Measurements from ENCODE around the gene CLEC4G.

Gene CLEC4G

DNA sequence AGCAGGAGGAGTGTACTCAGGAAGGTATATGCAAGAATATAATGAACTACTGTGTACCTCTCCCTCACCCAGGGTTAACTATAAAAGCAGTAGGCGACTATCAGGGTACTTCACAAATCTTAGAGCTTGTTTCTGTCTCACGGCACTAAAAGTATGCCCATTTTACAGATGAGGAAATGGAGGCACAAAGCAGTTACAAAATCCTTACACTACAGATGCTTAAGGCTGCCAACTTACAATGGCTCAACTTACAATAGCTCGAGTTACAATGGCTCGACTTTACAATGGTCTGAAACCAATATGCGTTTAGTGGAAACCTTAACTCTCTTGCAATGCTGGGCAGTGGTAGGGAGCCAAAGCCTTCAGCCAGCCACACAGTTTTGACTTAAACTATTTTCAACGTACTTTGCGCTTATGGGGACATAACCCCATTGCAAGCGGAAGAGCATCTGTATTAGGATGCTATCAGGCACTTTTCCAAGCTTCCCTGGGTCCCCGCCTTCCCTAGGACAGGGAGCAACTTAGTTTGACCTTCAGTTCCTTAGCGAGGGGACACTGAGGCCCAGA, 34.1 kb downstream of the CLEC4G start:
- no peak for DNase-seq (ENCODE audit: low read depth in 2 of 2)

DNA sequence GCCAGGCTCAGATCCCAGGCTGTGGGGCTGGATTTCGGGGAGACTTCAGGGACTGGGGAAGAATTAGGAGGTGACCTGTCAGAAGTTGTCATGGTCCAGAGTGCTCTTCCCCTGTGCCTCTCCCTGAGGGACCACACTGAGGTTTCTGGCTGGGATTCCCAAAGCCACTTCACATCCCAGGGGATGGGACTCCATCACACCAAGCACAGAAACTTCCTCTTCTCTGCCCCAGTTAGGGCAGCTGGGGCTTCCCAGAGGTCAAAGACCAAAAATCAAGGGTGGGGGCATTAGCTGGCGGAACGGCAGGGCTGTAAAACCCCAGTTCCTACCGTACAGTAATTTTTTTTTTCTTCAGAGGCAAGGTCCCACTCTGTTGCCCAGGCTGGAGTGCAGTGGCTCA, 37.4 kb downstream of the CLEC4G start:
- no peak for DNase-seq (ENCODE audit: low read depth in 2 of 2)

DNA sequence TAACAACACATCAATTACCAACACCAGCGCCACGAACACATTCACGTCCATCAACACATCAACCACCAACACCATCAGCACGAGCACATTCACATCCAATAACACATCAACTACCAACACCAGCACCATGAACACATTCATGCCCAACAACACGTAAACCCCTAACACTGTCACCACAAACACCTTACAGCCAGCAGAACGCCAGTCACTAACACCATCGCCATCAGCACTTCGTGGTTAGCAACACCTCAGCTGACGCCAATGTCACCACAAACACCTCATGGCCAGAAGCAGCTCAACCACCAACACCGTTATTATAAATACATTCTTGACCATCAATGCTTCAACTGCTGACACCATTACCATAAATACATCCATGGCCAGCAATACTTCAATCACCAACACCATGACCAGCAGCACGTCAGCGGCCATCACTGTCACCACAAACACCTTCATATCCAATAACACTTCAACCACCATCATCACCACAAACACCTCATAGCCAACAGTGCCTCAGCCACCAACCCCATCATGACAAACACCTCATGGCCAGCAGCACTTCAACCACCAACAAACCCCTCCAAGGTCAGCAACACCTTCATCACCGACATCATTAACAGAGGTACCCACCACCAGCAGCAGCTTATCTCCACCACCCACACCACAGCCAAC, 39.4 kb downstream of the CLEC4G start:
- no peak for DNase-seq (ENCODE audit: low read depth in 2 of 2)

DNA sequence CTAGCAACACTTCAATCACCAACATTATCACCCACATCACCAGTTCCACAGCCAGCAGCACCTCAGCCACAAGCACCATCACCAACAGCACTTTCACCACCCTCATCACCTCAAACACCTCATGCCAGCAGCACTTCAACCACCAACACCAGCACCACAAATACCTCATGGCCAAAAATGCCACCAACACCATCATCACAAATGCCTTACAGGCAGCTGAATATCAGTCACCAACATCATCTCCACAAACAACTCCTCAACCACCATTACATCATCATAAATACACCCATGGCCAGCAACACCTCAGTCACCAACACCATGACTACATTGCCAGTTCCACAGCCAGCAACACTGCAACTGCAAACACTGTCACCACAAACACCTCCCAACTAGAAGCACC, 40.4 kb downstream of the CLEC4G start:
- DNase-seq (ENCODE audit: low read depth in 2 of 2), result no peak

DNA sequence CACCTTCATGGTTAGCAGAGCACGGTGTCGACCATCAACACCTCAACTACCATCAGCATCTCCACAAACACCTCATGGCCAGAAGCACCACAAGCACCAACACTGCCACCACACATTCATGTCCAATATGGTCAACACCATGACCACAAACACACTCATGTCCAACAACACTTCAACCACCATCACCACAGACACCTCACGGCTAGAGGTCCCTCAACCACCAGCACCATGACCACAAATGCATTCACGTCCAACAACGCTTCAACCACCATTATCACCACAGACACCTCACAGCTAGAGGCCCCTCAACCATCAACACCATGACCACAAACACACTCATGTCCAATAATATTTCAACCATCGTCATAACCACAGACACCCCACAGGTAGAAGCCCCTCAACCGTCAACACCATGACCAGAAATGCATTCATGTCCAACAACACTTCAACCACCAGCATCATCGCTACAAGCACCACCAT, 41.1 kb downstream of the CLEC4G start:
- DNase-seq (ENCODE audit: low read depth in 2 of 2), result no peak

DNA sequence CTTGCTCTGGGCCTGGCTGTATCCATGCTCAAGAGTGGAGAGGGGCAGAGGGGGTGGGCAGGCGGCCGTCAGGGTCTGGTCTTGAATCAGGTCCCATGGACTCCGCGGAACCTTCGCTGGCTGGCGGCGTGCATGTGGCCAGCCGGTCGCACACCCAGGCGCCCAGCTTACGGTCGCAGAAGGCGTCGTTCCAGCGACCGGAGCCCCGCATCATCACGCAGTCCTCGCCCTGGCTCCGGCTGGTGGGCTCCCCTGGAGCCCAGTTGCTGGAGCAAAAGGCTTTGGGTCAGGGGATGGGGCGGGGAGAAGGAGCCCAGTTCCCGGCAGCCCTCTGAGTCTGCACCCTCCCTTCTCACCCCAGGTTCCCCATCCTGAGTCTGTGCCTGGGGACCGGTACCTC, 42.7 kb downstream of the CLEC4G start:
- DNase-seq (ENCODE audit: low read depth in 2 of 2), result no peak

DNA sequence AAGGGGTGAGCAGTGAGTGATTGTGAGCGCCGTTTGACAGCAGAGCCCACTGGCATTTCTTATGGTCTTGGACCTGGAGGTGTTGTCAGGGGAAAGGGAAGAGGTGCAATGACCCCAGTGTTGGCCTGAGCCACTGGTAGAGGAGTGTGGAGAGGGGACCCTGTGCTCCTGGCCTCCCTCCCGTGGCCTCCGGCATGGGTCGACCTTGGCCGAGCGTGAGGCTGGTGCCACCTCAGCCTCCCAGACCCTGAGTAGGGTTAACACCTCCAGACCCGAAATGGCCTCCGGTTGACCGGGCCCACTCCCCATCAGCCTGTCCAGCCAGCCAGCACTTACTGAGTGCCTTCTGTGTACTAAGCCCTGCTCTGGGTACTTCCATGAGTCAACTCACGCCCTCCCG, 44.7 kb downstream of the CLEC4G start:
- no peak for DNase-seq (ENCODE audit: low read depth in 2 of 2)

DNA sequence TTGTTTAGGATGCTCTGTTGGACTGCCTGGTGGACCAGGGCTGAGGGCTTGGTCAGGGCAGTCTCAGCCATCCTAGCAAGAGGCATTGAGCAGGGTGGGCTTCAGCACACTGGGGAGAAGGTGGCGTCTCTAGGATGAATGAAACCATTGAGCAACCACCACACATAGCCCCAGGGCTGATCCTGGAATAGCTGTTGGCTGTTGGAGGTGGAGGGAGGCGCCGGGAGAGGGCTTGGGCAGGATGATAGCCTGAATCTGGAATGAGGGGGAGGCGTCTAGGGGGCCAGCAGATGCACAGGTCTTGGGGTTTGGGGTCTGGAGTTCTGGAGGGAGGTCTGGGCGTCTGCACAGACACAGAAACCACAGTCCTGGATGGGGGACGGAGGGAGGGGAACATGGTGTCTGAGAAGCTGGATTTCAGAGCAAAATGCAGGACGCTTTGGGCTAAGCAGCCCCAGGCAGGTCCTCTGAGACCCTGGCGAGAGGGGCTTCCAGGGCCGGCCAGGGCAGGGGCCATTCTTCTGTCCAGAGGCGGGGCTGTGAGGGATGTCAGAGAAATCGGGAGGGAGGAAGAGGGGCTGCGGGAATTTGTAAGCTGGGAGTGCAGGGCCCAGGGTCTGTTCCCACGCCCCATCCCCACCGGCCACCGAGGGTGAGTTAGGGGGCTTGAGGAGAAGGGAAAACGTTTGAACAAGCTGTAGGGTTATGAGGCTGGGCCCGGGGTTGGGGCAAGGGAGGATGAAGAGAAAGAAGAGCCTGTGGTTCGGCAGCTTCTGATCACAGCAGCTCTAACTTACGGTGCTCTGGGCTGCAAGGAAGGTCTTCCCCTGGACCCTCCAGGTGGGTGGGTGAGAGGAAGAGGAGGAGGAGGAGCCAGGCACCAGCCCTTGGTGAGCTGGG, 46.1 kb downstream of the CLEC4G start:
- DNase-seq (ENCODE audit: low read depth in 2 of 2), result no peak

DNA sequence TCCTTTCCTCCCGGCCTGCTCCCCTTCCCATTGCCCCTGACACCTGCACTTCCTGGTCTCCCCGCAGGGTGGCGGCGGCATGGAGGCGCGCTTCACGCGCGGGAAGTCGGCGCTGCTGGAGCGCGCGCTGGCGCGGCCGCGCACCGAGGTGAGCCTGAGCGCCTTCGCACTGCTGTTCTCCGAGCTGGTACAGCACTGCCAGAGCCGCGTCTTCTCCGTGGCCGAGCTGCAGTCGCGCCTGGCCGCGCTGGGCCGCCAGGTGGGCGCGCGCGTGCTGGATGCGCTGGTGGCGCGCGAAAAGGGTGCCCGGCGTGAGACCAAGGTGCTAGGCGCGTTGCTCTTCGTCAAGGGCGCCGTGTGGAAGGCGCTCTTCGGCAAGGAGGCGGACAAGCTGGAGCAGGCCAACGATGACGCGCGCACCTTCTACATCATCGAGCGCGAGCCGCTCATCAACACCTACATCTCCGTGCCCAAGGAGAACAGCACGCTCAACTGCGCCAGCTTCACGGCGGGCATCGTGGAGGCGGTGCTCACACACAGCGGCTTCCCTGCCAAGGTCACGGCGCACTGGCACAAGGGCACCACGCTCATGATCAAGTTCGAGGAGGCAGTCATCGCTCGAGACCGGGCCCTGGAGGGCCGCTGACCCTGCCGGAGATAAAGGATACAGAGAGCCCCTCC, 49.6 kb downstream of the CLEC4G start:
- no peak for DNase-seq (ENCODE audit: low read depth in 2 of 2)

DNA sequence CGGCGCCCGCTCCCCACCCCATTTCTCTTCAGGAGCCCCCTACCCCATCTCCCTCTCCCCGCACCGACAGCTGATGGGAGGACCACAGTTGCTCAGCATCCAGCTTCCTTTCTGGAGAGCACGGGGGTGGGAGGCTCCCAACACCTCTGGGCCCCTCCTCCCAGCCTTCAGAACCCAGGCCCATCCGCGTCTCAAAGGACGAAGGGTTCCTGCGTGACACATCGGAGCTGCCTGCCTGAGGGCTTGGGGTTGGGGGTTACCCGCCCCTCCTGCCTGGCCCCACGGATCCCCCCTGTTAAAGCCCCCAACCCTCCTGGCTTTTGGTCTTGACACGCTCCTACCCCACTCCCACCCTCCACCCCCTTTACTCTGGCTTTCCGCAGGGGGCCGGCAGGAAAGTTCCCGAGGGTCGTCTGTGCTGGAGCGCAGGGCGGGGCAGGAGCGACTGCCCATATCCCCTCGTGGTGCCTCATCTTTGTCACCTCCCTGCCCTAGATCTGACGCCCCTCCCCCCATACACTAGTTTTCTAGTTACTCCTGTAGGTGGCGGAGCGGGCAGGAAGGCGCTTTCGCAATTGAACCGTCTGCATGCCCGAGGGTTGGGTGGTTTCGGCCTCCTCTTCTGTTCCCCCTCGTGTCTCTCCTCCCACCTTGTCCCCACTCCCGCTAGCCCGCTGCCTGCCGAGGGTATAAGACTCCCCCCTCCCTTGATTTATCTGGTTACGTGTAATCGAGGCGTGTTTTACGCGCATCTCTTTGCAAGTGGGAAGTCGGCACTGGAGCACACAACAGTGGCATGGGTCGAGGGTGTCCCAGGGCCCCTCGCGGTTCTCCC, 50.4 kb downstream of the CLEC4G start:
- DNase-seq (ENCODE audit: low read depth in 2 of 2), result peak; percentile 70 to 80

DNA sequence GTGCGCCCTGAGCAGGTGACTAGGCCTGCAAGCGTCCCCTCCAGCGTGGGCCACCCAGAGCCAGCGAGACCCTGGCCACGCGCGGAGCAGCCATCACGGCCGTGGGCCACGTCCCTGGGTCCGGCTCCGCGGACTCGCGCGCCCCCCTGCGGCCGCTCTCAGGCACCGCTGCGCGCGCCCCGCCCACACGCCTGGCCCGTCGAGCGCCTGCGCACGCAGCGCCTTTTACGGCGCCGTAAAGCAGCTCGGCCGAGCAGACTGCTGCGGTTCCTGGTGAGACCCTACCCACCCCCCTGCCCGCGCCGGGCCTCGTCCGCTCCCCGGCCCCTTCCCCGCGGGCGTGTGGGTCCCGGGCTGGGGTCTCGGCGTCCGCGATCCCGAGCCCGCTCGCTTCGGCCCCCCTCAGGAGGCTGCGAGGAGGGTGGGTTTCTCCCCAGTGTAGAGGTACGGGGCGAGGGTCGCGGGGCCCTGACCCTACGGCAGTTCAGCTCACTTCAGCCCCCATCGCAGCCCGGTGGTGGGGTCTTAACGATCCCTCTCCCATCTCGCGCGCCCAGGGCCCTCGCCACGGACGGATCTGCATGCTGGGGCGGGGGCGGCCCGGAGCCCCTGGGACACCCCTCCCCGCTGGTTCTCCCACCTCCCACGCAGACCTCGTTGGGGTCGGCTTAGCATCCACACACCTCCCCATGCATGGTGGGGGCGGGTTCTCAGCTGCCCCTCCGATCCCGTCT, 51.1 kb downstream of the CLEC4G start, which contains the start of gene TRAPPC5:
TSS of gene TRAPPC5 (plus strand) at position 228 of the 734 bp plus-strand sequence. CDS start 1,421 bp downstream, outside the sequence.
- DNase-seq (ENCODE audit: low read depth in 2 of 2), result peak; percentile 58 to 83

DNA sequence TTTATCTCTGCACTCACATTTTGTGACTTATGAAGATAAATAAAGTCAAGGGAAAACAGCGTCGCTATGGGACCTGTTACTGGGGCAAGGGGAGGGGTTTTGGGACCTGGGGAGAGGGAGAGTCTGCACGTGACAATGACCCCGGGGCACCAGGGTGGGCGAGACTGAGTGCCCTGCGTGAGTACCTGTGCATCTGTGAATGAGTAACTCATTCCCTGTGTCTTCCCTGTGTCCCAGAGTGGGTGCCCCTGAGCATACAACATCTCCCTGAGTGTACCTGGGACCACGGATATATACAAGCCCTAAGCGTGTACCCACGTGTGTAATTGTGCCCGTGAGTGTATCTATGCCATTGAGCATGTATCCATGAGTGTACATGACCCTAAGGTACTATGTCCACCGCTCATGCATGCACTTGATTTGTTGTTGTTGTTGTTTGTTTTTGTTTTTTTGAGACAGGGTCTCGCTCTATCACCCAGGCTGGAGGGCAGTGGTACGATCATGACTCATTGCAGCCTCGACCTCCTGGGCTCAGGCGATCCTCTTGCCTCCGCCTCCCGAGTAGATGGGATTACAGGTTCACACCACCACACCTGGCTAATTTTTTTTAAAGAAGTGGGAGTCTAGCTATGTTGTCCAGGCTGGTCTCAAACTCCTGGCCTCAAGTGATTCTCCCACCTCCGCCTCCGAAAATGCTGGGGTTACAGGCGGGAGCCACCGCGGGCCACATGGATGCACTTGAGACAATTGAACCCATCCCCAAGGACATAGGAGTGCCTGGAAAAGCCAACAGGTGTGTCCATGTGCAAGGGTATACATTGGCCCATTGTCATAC, 51.9 kb downstream of the CLEC4G start:
- no peak for DNase-seq (ENCODE audit: low read depth in 2 of 2)

DNA sequence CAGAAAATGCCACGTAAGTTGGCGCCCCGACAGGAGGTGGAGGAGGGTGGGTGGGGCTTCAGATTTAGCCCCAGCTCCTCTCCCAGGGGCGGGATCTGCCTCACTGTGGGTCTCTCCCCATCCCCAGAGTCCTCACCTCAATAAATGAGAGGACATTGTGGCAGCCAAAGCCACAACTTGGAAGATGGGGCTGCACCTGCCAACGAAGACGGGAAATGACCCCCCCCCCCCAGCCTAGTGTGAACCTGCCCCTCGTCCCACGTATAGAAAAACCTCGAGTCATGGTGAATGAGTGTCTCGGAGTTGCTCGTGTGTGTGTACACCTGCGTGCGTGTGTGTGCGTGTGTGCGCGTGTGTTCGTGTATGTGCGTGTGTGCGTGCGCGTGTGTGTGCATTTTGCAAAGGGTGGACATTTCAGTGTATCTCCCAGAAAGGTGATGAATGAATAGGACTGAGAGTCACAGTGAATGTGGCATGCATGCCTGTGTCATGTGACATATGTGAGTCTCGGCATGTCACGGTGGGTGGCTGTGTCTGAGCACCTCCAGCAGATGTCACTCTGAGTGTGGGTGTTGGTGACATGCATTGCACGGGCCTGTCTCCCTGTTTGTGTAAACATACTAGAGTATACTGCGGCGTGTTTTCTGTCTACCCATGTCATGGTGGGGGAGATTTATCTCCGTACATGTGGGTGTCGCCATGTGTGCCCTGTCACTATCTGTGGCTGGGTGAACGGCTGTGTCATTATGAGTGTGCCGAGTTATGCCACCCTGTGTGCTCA, 52.7 kb downstream of the CLEC4G start:
- peak; percentile 46 to 63 for DNase-seq (ENCODE audit: low read depth in 2 of 2)
